ENCODE results near the gene CCDC169.

DNA sequence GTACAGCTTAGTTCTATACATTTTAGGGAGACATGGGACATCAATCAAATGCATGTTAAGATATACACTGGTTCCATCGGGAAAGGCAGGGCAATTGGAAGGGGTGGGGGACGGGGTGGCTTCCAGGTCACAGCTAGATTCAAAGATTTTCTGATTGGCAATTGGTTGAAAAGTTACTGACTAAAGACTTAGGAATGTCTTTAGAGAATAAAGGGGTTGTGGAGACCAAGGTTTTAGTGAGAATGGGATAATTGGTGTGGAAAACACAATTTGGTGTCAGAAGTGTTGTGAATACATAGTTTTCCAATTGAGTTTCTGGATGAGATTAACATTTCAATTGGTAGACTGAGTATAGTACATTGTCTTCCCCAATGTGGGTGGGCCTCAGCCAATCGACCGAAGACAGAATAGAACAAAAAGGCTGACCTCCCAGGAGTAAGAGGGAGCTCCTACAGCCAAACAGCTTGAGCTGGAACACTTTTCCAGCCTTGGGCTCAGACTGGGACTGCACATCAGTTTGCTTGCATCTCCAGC, 988 bp upstream of the CCDC169 start:
- no peak for TF ChIP-seq POLR2A (IDR thresholded peaks at IDR 0.05)
- TF ChIP-seq, protein P1, sequence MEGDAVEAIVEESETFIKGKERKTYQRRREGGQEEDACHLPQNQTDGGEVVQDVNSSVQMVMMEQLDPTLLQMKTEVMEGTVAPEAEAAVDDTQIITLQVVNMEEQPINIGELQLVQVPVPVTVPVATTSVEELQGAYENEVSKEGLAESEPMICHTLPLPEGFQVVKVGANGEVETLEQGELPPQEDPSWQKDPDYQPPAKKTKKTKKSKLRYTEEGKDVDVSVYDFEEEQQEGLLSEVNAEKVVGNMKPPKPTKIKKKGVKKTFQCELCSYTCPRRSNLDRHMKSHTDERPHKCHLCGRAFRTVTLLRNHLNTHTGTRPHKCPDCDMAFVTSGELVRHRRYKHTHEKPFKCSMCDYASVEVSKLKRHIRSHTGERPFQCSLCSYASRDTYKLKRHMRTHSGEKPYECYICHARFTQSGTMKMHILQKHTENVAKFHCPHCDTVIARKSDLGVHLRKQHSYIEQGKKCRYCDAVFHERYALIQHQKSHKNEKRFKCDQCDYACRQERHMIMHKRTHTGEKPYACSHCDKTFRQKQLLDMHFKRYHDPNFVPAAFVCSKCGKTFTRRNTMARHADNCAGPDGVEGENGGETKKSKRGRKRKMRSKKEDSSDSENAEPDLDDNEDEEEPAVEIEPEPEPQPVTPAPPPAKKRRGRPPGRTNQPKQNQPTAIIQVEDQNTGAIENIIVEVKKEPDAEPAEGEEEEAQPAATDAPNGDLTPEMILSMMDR (IDR thresholded peaks at IDR 0.05), result no peak

Data from Peyer's patch (tissue), 4 donors.